Measurements from ENCODE around the gene ADGRA1.
"Not testable (repeated sequence)": the region's sequence is repeated elsewhere in the genome, so short reads cannot be mapped to it uniquely, and the experiment has no call there.

The ADGRA1 gene

DNA sequence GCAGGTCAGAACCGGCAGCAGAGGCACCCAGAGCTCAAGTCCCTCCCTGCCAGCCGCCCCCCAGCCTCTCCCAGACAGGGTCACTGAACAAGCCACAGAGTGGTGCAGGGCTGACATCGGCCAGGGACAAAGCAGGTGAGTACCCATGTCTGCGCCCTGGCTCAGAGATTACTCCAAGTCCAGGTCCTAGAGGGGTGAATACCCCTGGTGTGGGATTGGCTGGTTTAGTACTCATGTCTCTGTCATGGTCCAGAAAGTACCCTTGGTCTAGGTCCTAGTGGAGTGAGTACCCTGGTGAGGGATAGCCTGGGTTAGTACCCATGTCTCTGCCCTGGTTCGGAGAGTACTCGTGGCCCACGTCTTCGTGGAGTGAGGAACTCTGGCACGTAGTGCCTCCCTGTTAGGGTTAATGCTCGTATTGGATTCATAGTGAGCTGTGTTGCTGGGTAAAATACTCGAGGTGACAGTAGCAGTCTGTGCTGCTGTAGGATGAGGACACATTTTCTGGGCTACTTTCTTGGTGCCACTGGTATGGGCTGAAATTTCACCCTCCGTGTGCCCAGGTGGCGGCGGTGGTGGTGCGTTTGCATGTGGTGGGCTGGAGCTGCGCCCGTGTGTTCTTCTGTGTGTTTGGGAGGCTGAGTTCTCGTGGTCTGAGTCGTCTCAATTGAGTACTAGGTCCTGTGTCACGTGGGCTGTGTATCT, 46.8 kb downstream of the ADGRA1 start:
- DNase-seq (ENCODE audit: extremely low spot score), result no peak
- ChIA-PET POLR2A (interaction anchor here (0.6 kb wide), 1 partner anchor 11 kb away, joined by 3 read pairs; no protein-coding TSS in a partner anchor), CTCF (no interaction called here)
- no peak for TF ChIP-seq NFRKB (IDR thresholded peaks at IDR 0.05)

DNA sequence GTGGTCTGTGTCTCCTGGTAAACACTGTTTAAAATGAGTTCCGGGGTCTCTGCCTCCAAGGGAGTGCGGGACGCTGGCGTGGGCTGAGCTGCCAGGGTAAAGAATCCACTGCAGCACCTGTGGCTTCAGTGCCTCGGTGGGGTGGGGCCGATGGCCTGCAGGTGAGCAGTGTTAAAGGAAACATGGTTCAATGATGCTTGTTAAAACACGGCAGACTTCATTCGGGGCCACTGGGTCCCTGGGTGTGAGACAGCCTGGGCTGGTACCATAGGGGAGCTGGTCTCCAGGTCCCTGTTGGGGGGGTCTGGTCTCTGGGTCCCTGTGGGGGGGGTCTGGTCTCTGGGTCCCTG, 47.4 kb downstream of the ADGRA1 start:
- ChIA-PET CTCF (no interaction called here), POLR2A (interaction anchor here (0.6 kb wide), 1 partner anchor 10 kb away, joined by 3 read pairs; no protein-coding TSS in a partner anchor)
- DNase-seq (ENCODE audit: extremely low spot score), result no peak
- TF ChIP-seq ARNT (IDR thresholded peaks at IDR 0.05), result no peak
- no peak for TF ChIP-seq FOXM1 (IDR thresholded peaks at IDR 0.05; ENCODE audit: borderline replicate concordance)
- no peak for TF ChIP-seq CTBP1 (IDR thresholded peaks at IDR 0.05; ENCODE audit: borderline replicate concordance)
- no peak for TF ChIP-seq BHLHE40 (IDR thresholded peaks at IDR 0.05; ENCODE audit: borderline replicate concordance)
- TF ChIP-seq ELF4 (IDR thresholded peaks at IDR 0.05), result no peak
- no peak for TF ChIP-seq FOXA1 (IDR thresholded peaks at IDR 0.05)
- TF ChIP-seq LEF1 (IDR thresholded peaks at IDR 0.05; ENCODE audit: borderline replicate concordance), result no peak
- no peak for TF ChIP-seq FOXK2 (IDR thresholded peaks at IDR 0.05)
- no peak for TF ChIP-seq SUZ12 (IDR thresholded peaks at IDR 0.05)
- no peak for TF ChIP-seq TARDBP (IDR thresholded peaks at IDR 0.05)
- TF ChIP-seq ZNF384 (IDR thresholded peaks at IDR 0.05), result no peak
- TF ChIP-seq NFRKB (IDR thresholded peaks at IDR 0.05), result no peak
- TF ChIP-seq SP1 (IDR thresholded peaks at IDR 0.05), result no peak
- TF ChIP-seq, protein P1, sequence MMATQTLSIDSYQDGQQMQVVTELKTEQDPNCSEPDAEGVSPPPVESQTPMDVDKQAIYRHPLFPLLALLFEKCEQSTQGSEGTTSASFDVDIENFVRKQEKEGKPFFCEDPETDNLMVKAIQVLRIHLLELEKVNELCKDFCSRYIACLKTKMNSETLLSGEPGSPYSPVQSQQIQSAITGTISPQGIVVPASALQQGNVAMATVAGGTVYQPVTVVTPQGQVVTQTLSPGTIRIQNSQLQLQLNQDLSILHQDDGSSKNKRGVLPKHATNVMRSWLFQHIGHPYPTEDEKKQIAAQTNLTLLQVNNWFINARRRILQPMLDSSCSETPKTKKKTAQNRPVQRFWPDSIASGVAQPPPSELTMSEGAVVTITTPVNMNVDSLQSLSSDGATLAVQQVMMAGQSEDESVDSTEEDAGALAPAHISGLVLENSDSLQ (IDR thresholded peaks at IDR 0.05), result no peak
- TF ChIP-seq HDGF (IDR thresholded peaks at IDR 0.05; ENCODE audit: borderline replicate concordance), result no peak
- no peak for TF ChIP-seq L3MBTL2 (conservative IDR thresholded peaks at IDR 0.05)

DNA sequence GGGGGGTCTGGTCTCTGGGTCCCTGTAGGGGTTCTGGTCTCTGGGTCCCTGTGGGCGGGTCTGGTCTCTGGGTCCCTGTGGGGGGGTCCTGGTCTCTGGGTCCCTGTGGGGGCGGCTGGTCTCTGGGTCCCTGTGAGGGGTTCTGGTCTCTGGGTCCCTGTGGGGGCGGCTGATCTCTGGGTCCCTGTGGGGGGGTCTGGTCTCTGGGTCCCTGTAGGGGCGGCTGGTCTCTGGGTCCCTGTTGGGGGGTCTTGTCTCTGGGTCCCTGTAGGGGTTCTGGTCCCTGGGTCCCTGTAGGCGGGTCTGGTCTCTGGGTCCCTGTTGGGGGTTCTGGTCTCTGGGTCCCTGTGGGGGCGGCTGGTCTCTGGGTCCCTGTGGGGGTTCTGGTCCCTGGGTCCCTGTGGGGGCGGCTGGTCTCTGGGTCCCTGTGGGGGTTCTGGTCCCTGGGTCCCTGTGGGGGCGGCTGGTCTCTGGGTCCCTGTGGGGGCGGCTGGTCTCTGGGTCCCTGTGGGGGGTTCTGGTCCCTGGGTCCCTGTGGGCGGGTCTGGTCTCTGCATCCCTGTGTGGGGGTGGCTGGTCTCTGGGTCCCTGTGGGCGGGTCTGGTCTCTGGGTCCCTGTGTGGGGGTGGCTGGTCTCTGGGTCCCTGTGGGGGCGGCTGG, 49.9 kb downstream of the ADGRA1 start:
- DNase-seq (ENCODE audit: extremely low spot score); CTCF ChIA-PET; POLR2A ChIA-PET: not testable (repeated sequence)

DNA sequence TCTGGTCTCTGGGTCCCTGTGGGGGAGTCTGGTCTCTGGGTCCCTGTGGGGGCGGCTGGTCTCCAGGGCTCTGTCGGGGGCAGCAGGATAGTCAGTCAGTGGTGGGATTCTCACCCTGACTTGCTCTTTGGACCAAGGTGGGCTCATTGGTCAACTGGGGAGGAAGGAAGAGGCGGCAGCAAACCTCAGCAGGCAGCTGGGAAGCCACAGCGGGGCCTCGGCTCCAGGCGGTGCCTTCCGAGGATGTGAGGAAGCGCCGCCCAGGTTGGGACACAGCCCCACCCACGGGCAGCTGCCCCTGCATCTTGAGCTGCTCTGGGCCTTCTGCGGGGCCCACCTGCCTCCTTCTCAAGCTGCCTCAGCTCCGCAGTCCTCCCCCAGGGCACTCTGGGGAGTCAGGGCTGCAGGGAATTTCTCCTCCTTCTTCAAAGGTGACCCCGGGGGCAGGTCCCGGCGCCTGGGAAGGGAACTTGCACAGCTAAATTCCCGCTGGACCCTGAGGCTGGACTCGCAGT, 51.9 kb downstream of the ADGRA1 start:
- POLR2A ChIA-PET, result no interaction called here
- DNase-seq (ENCODE audit: extremely low spot score), result no peak
- CTCF ChIA-PET, result no interaction called here
- TF ChIP-seq ZNF384 (IDR thresholded peaks at IDR 0.05) (no peak), HDGF (IDR thresholded peaks at IDR 0.05; ENCODE audit: borderline replicate concordance) (no peak), SUZ12 (IDR thresholded peaks at IDR 0.05) (no peak), FOXM1 (IDR thresholded peaks at IDR 0.05; ENCODE audit: borderline replicate concordance) (no peak), CTBP1 (IDR thresholded peaks at IDR 0.05; ENCODE audit: borderline replicate concordance) (no peak), NFRKB (IDR thresholded peaks at IDR 0.05) (no peak), ELF4 (IDR thresholded peaks at IDR 0.05) (no peak), LEF1 (IDR thresholded peaks at IDR 0.05; ENCODE audit: borderline replicate concordance) (no peak), SP1 (IDR thresholded peaks at IDR 0.05) (no peak), L3MBTL2 (conservative IDR thresholded peaks at IDR 0.05) (no peak), BHLHE40 (IDR thresholded peaks at IDR 0.05; ENCODE audit: borderline replicate concordance) (no peak), FOXK2 (IDR thresholded peaks at IDR 0.05) (no peak), ARNT (IDR thresholded peaks at IDR 0.05) (no peak), TARDBP (IDR thresholded peaks at IDR 0.05) (no peak)
- TF ChIP-seq, protein P1 (IDR thresholded peaks at IDR 0.05), result no peak

DNA sequence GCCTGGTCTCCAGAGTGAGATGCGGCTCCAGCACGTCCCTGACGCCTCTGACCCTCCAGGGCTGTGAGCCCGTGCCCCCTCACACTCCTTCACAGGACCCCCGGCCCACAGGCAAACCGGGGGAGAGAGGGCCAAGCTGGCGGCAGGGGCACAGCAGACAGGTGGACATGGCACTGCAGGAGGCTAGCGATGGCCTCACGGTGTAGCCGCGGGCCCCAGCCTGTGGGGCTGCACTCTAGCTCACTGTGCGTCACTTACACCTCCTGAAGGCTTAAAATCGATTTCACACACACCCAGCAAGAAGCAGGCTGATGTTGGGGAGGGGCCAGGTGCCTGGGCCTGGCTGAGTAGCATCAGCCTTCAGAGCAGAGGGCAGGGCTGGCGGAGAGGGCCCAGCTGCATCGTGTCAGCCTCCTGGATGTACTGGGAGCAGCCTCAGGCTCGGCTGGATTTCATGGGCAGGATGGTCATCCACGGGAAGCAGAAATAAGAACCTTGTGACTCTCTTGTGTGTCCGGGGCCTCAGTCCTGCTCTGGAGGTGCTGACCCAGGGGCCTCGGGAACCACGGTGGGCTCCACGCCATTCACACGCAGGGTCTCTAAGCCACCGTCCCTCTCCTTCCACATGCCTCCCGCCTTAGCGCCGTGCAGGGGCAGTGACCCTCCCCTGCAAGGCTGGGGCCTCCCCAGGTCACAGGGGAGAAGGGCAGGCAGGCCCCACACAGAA, 52.9 kb downstream of the ADGRA1 start:
- CTCF ChIA-PET, result no interaction called here

More for the DNA sequence above, 52.9 kb downstream of the ADGRA1 start:
- TF ChIP-seq ZNF384 (IDR thresholded peaks at IDR 0.05) (no peak), FOXM1 (IDR thresholded peaks at IDR 0.05; ENCODE audit: borderline replicate concordance) (no peak), ARNT (IDR thresholded peaks at IDR 0.05) (no peak), NFRKB (IDR thresholded peaks at IDR 0.05) (no peak), LEF1 (IDR thresholded peaks at IDR 0.05; ENCODE audit: borderline replicate concordance) (no peak), CTBP1 (IDR thresholded peaks at IDR 0.05; ENCODE audit: borderline replicate concordance) (no peak), HDGF (IDR thresholded peaks at IDR 0.05; ENCODE audit: borderline replicate concordance) (no peak), SUZ12 (IDR thresholded peaks at IDR 0.05) (no peak), SP1 (IDR thresholded peaks at IDR 0.05) (no peak), BHLHE40 (IDR thresholded peaks at IDR 0.05; ENCODE audit: borderline replicate concordance) (no peak), TARDBP (IDR thresholded peaks at IDR 0.05) (no peak), FOXK2 (IDR thresholded peaks at IDR 0.05) (no peak), FOXA1 (IDR thresholded peaks at IDR 0.05) (no peak), L3MBTL2 (conservative IDR thresholded peaks at IDR 0.05) (no peak), ELF4 (IDR thresholded peaks at IDR 0.05) (no peak)
- TF ChIP-seq, protein P1 (IDR thresholded peaks at IDR 0.05), result no peak
- POLR2A ChIA-PET, result no interaction called here
- no peak for DNase-seq (ENCODE audit: extremely low spot score)

Measured in HEK293T (cell line).